Transverse colon (tissue), 4 donors: Measurements from ENCODE around the gene ITPKB. TPM values are rescaled to one million over a fixed set of nuclear protein-coding genes. Genes with fewer than 3 reads are reported as not detected.

Experiments
- DNase-seq: peaks from one replicate; pipeline ENCODE4 v3.0.0-alpha.2; 2019
- H3K27ac ChIP-seq, 4 donors: fragments of 200-600 bp; sonication (generic); 2 replicates each; pipeline ENCODE4 v1.5.1; 2016 to 2018; ENCODE audit warnings: inconsistent platforms in 4 of 4
- H3K27me3 ChIP-seq: fragments of 200-600 bp; sonication (generic); 2 replicates; pipeline ENCODE4 v1.5.1; 2017; ENCODE audit warnings: inconsistent platforms
- H3K36me3 ChIP-seq, 4 donors: fragments of 200-600 bp; sonication (generic); 2 replicates each; pipeline ENCODE4 v1.5.1; 2017 to 2019; ENCODE audit warnings: inconsistent platforms in 4 of 4
- H3K4me1 ChIP-seq, 4 donors: fragments of 200-600 bp; sonication (generic); 2 replicates each; pipeline ENCODE4 v1.5.1; 2017 to 2020; ENCODE audit warnings: inconsistent platforms in 4 of 4
- H3K4me3 ChIP-seq, 4 donors: fragments of 200-600 bp; sonication (generic); 1 replicate in 1 of 4; 2 replicates in 3 of 4; pipeline versions ENCODE4 v1.5.1 to v1.6.1; 2017 to 2019; ENCODE audit warnings: inconsistent platforms in 4 of 4
- H3K9me3 ChIP-seq, 2 donors: fragments of 200-600 bp; sonication (generic); 2 replicates each; pipeline ENCODE4 v1.5.1; 2017 to 2019; ENCODE audit warnings: inconsistent platforms in 2 of 2
- EP300 ChIP-seq: sonication (generic); formaldehyde crosslinking; IDR thresholded peaks from one replicate; pipeline ENCODE4 v1.6.1; 2017; ENCODE audit warnings: antibody characterized with exemption, low read depth
- POLR2A ChIP-seq: fragments of 450-650 bp; IDR thresholded peaks from one replicate; pipeline ENCODE4 v1.6.1; 2016; ENCODE audit warnings: antibody characterized with exemption, mild to moderate bottlenecking, moderate library complexity
- POLR2AphosphoS5 ChIP-seq, 3 donors: sonication (generic); formaldehyde crosslinking; IDR thresholded peaks; one replicate each; pipeline ENCODE4 v1.6.1; 2016; ENCODE audit warnings: antibody characterized with exemption in 3 of 3
- WGBS, 2 donors: methylation state at CpG; one replicate each; pipeline ENCODE4 v1.1.5; 2018; ENCODE audit warnings: low coverage in 1 of 2; 5-methylcytosine and 5-hydroxymethylcytosine counted together
- in situ Hi-C, 4 donors: fragments of 200-750 bp; cut with MboI; loops; one replicate each; pipeline versions ENCODE4 v1.15.0 to v1.15.1; 2017; ENCODE audit warnings: low sequenced_read_pairs in 3 of 4, low pct_ligation_motif_present in 1 of 4, low pct_unique_long_range_greater_than_20kb in 1 of 4
- intact Hi-C: fragments of 100-400 bp; cut with DNase I; formaldehyde crosslinking; loops from one replicate; pipeline ENCODE4 v1.15.1; 2023; ENCODE audit warnings: low total_unique reads
- total RNA-seq, 4 donors: library from RNA; depleted of rRNA; stranded (reverse); fragments of >200 nt; gene quantifications; one replicate each; pipeline ENCODE4 v1.1.0, GENCODE V29; 2016
- TF ChIP-seq, protein P1 (sequence below), 5 experiments: fragments of 200-600 bp in 3 of 5; fragments of 450-650 bp in 2 of 5; sonication (generic) in 3 of 5; IDR thresholded peaks; 1 replicate in 2 of 5; 2 replicates in 3 of 5; pipeline ENCODE4 v1.5.1; 2016 to 2017; ENCODE audit warnings: antibody characterized with exemption in 5 of 5, inconsistent platforms in 3 of 5, mild to moderate bottlenecking in 2 of 5, moderate library complexity in 1 of 5

The ITPKB gene
- total RNA-seq, 4 donors from 2014 or later = 14.3 to 57.6 (median 23.7) TPM

DNA sequence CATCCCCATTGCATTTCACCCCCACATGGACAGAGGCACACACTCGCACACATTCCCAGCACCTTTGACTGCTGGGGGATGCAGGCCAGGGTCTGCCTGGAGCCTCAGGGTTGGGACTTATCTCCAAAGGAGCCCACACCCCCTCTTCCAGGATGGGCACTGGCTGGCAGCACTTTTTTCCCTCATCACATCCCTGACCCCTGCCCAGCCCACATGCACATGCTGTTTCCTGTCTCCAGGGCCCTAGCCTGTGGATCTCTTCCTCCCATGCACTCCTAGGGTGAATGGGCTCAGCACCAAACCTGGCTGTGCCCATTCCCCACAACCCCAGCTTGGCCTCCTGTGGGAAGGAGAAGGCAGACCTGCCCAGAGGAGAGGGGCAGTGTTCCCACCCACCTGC lies 131.3 kb downstream of the ITPKB start:
- Histone ChIP-seq H3K9me3 (no peaks in the 10 kb centered on the region), H3K27ac (no peak overlapping the region), H3K27me3 (no peaks in the 10 kb centered on the region), H3K36me3 (no peaks in the 10 kb centered on the region), H3K4me3 (no peak overlapping the region), H3K4me1 (peaks cover 9 to 16% (median 11%) of the 10 kb centered on the region in 4 donors)
- intact Hi-C loops (loop anchor here (2.0 kb wide), 1 partner anchor 61 kb away; no protein-coding TSS in a partner anchor), in situ Hi-C loops (loop anchor here in 2 of 4 donors (25.0 kb wide), 1 partner anchor 196 kb away; the partner anchor contains the start of gene PARP1 (in 2 of the 2))
- WGBS, 2 donors = 100% methylated on average over 1 of the region's 1 CpG; no CpG with 5 or more reads in 1 of the 2 donors
- no peak for DNase-seq
- TF ChIP-seq, protein P1, sequence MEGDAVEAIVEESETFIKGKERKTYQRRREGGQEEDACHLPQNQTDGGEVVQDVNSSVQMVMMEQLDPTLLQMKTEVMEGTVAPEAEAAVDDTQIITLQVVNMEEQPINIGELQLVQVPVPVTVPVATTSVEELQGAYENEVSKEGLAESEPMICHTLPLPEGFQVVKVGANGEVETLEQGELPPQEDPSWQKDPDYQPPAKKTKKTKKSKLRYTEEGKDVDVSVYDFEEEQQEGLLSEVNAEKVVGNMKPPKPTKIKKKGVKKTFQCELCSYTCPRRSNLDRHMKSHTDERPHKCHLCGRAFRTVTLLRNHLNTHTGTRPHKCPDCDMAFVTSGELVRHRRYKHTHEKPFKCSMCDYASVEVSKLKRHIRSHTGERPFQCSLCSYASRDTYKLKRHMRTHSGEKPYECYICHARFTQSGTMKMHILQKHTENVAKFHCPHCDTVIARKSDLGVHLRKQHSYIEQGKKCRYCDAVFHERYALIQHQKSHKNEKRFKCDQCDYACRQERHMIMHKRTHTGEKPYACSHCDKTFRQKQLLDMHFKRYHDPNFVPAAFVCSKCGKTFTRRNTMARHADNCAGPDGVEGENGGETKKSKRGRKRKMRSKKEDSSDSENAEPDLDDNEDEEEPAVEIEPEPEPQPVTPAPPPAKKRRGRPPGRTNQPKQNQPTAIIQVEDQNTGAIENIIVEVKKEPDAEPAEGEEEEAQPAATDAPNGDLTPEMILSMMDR (IDR thresholded peaks at IDR 0.05) = no peak
- TF ChIP-seq EP300 (no peak), POLR2AphosphoS5 (IDR thresholded peaks at IDR 0.05) (no peak), POLR2A (no peak)

DNA sequence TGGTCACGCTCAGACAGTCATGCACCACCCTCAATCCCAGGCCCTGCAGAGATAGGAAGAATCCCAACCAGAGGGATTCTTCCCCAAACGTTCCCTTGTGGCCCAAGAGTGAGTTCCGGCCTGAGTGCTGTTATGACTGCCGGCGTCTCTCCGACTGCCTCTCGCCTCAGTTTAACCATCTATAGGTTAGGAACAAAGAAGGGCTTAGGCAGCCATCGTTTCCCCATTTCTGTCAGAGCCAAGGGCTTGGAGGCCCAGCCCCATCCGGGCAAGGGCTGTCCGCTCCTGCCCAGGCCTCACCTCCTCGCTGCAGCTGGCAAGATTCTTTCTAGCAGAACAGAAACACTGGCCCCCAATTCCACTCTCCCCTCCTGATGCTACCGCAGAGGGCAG lies 131.8 kb downstream of the ITPKB start:
- no peak overlapping the region for H3K27ac ChIP-seq
- intact Hi-C loops = no loop called here

GRCh38 chr1:226606311-226607267 lies 132.5 kb downstream of the ITPKB start:
- intact Hi-C loops = no loop called here
- peak overlapping the region in 1 of 4 donors; percentile 17 for H3K27ac ChIP-seq
- no peaks in the 10 kb centered on the region for H3K27me3 ChIP-seq
- H3K9me3 ChIP-seq = no peaks in the 10 kb centered on the region
- H3K36me3 ChIP-seq = no peaks in the 10 kb centered on the region
- 83% methylated on average over 11 of the region's 11 CpGs; no CpG with 5 or more reads in 1 of the 2 donors for WGBS, 2 donors
- in situ Hi-C loops = loop anchor here in 2 of 4 donors (25.0 kb wide), 1 partner anchor 194 kb away; the partner anchor contains the start of gene PARP1 (in 2 of the 2)
- DNase-seq = no peak
- no peak overlapping the region for H3K4me3 ChIP-seq
- H3K4me1 ChIP-seq = peaks cover 9 to 26% (median 14%) of the 10 kb centered on the region in 4 donors
- TF ChIP-seq, protein P1 (IDR thresholded peaks at IDR 0.05) = no peak
- no peak for TF ChIP-seq EP300
- no peak for TF ChIP-seq POLR2A
- TF ChIP-seq POLR2AphosphoS5 (IDR thresholded peaks at IDR 0.05) = no peak

More for the DNA sequence above, 131.8 kb downstream of the ITPKB start:
- DNase-seq = no peak
- Histone ChIP-seq H3K36me3 (no peaks in the 10 kb centered on the region), H3K27me3 (no peaks in the 10 kb centered on the region), H3K4me3 (no peak overlapping the region), H3K4me1 (peaks cover 9 to 22% (median 13%) of the 10 kb centered on the region in 4 donors), H3K9me3 (no peaks in the 10 kb centered on the region)
- TF ChIP-seq EP300 (no peak), POLR2AphosphoS5 (IDR thresholded peaks at IDR 0.05) (no peak), POLR2A (no peak)
- TF ChIP-seq, protein P1 (IDR thresholded peaks at IDR 0.05) = no peak
- in situ Hi-C loops = loop anchor here in 2 of 4 donors (25.0 kb wide), 1 partner anchor 195 kb away; the partner anchor contains the start of gene PARP1 (in 2 of the 2)
- 93% methylated on average over 12 of the region's 12 CpGs; no CpG with 5 or more reads in 1 of the 2 donors for WGBS, 2 donors

GRCh38 chr1:226605318-226605950 lies 133.6 kb downstream of the ITPKB start:
- Histone ChIP-seq H3K36me3 (no peaks in the 10 kb centered on the region), H3K9me3 (no peaks in the 10 kb centered on the region), H3K27me3 (no peaks in the 10 kb centered on the region), H3K4me3 (no peak overlapping the region), H3K27ac (peak overlapping the region in 1 of 4 donors; percentile 17), H3K4me1 (peaks cover 9 to 26% (median 14%) of the 10 kb centered on the region in 4 donors)
- WGBS, 2 donors = 91 to 100% methylated on average over 2 to 9 of the region's 9 CpGs
- TF ChIP-seq POLR2AphosphoS5 (IDR thresholded peaks at IDR 0.05) (no peak), POLR2A (no peak), EP300 (no peak)
- TF ChIP-seq, protein P1 (IDR thresholded peaks at IDR 0.05) = no peak
- intact Hi-C loops = no loop called here
- DNase-seq = no peak
- in situ Hi-C loops = loop anchor here in 2 of 4 donors (25.0 kb wide), 1 partner anchor 193 kb away; the partner anchor contains the start of gene PARP1 (in 2 of the 2)
